Globus pallidus (tissue), 1 donor: ENCODE data around the gene SPACA5.
"Not testable (repeated sequence)": the region's sequence is repeated elsewhere in the genome, so short reads cannot be mapped to it uniquely, and the experiment has no call there.

Experiments
- DNase-seq: peaks from one replicate; pipeline ENCODE4 v3.0.0-alpha.2; 2015; ENCODE audit warnings: low spot score

SPACA5 gene

GRCh38 chrX:48006688-48007087, at the start of gene SPACA5:
TSS of gene SPACA5 (plus strand) at chrX:48006988. CDS start at chrX:48007803, 815 bp downstream.
- DNase-seq, result not testable (repeated sequence)

GRCh38 chrX:47958206-47958605, 48.6 kb upstream of the SPACA5 start:
- not testable (repeated sequence) for DNase-seq

GRCh38 chrX:47958761-47959342, 47.9 kb upstream of the SPACA5 start:
- no peak for DNase-seq

- no peak for DNase-seq
These were observed 46.4 kb upstream of the SPACA5 start for GRCh38 chrX:47960406-47960805.

GRCh38 chrX:47961830-47962229, 45.0 kb upstream of the SPACA5 start:
- DNase-seq, result not testable (repeated sequence)

- not testable (repeated sequence) for DNase-seq
These were observed 41.3 kb upstream of the SPACA5 start for GRCh38 chrX:47965526-47965925.

- no peak for DNase-seq
These were observed 33.6 kb upstream of the SPACA5 start for GRCh38 chrX:47973235-47973634.

GRCh38 chrX:47976254-47977151, 30.3 kb upstream of the SPACA5 start:
- no peak for DNase-seq

- no peak for DNase-seq
These were observed 15.3 kb upstream of the SPACA5 start for GRCh38 chrX:47991263-47992094.

GRCh38 chrX:47992095-47992380, 14.8 kb upstream of the SPACA5 start:
- no peak for DNase-seq

- no peak for DNase-seq
These were observed 14.1 kb upstream of the SPACA5 start for GRCh38 chrX:47992669-47993068.

GRCh38 chrX:48001260-48001659, 5.5 kb upstream of the SPACA5 start:
- no peak for DNase-seq

GRCh38 chrX:48002319-48002718, 4.5 kb upstream of the SPACA5 start:
- DNase-seq, result no peak

GRCh38 chrX:48002929-48003328, 3.9 kb upstream of the SPACA5 start:
- no peak for DNase-seq

- no peak for DNase-seq
These were observed 3.4 kb upstream of the SPACA5 start for GRCh38 chrX:48003367-48003757.

GRCh38 chrX:48003758-48004457, 2.9 kb upstream of the SPACA5 start, which contains the start of gene ZNF182:
TSS of gene ZNF182 (minus strand) at chrX:48003989. CDS start at chrX:48002609, 1,380 bp downstream.
- peak; percentile 85 for DNase-seq

GRCh38 chrX:48009445-48009960, 2.7 kb downstream of the SPACA5 start:
- not testable (repeated sequence) for DNase-seq

- DNase-seq, result not testable (repeated sequence)
These were observed 10.0 kb downstream of the SPACA5 start for GRCh38 chrX:48016583-48017310.

GRCh38 chrX:48019892-48020291, 13.1 kb downstream of the SPACA5 start:
- DNase-seq, result not testable (repeated sequence)

GRCh38 chrX:48020472-48020871, 13.7 kb downstream of the SPACA5 start:
- DNase-seq, result not testable (repeated sequence)
